HUES48 (cell line): ENCODE measurements around the gene BAD.
A peak's percentile ranks its signal among the peaks of the same experiment; 100 is the strongest.

ENCODE experiments used
- H3K27ac ChIP-seq: one replicate; pipeline ENCODE4 v1.7.0; 2013; ENCODE audit warnings: low read depth, low read length, inconsistent platforms
- H3K27me3 ChIP-seq: 2 replicates; pipeline ENCODE4 v1.6.1; 2013; ENCODE audit warnings: mild to moderate bottlenecking, low read length; ENCODE audit not compliant: control insufficient read depth, insufficient read depth
- H3K36me3 ChIP-seq: 2 replicates; pipeline ENCODE4 v1.6.1; 2013; ENCODE audit warnings: low read length; ENCODE audit not compliant: control insufficient read depth, insufficient read depth
- H3K4me1 ChIP-seq: 2 replicates; pipeline ENCODE4 v1.6.1; 2013; ENCODE audit warnings: mild to moderate bottlenecking, low read length; ENCODE audit not compliant: control insufficient read depth, insufficient read depth
- H3K4me3 ChIP-seq: 2 replicates; pipeline ENCODE4 v1.5.1; 2013; ENCODE audit warnings: mild to moderate bottlenecking, low read depth, low read length
- H3K9ac ChIP-seq: 2 replicates; pipeline ENCODE4 v1.6.1; 2013; ENCODE audit warnings: mild to moderate bottlenecking, low read depth, low read length, moderate library complexity
- H3K9me3 ChIP-seq: 2 replicates; pipeline ENCODE4 v1.6.1; 2013; ENCODE audit warnings: low read length; ENCODE audit not compliant: control insufficient read depth, insufficient read depth

BAD gene

DNA sequence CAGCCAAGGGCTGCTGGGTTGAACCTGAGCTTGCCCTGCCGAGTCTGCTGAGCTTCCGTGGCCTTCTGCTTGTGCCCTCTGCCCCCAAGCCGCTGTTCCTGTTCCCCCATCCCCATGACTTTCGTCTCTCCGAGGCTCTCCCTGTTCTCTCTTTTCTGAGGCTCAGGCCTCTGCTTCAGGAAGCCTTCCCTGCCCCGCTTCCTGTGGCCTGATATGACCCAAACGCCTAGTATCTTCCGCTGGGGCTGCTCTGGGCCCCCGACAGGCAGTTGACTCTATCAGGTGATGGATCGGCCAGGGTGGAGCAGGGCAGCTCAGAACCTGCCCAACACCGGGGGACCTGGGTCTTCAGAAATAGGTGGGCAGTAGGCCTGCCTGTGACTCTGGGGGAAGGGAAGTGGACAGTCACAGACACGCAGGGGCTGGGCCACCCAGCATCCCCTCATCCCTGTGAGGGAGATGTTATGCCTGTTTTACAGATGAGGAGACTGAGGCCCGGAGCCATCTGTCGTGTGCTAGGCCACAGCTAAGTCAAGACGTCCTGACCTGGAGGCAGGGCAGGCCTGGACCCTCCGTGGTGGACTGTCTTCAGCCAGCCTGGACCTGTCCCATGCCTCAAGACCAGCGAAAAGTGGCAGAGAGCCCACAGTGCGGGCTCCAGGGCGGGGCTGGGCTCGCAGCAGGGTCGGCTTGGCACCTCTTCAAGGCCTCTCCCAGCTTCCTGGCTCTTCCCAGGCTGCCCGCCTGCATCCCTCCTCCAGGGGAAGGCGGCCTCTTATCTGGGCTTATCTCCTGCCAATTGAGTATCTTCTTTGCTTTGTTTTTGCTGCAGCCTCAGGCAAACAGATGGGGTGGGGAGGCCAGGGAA, 16.2 kb downstream of the BAD start:
- Histone ChIP-seq H3K9me3 (no peaks in the 10 kb centered on the region), H3K4me3 (peak overlapping the region; percentile 94), H3K4me1 (peaks cover 12% of the 10 kb centered on the region), H3K27me3 (no peaks in the 10 kb centered on the region), H3K9ac (peak overlapping the region; percentile 50; the same call in 1 of the 2 replicates), H3K36me3 (peaks cover 41% of the 10 kb centered on the region), H3K27ac (peak overlapping the region; percentile 96)

DNA sequence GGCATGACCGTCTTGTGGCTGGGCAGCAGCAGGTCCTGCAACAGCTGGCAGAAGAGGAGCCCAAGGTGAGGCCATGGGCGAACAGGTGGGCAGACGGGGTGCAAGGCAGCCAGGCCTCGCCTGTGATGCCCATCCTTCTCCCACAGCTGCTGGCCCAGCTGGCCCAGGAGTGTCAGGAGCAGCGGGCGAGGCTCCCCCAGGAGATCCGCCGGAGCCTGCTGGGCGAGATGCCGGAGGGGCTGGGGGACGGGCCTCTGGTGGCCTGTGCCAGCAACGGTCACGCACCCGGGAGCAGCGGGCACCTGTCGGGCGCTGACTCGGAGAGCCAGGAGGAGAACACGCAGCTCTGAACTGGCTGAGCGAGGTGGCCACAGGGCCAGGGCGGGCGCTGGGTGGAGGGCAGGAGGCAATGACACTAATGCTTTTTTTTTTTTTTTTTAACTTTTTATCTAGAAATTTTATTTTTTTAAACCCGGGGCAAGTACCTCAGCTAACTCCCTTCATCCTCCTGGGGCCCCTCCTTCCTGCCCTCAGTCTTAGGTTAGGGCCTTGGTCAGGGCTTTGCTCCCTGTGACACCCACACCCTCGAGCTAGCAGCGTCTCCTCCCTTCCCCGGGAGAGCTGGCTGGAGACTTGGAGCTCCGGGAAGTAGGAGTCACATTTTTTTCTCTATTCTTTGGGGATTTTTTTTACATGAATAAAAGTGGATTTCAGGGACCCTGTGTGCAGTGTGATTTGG, 17.1 kb downstream of the BAD start:
- Histone ChIP-seq H3K4me3 (no peak overlapping the region), H3K27me3 (no peaks in the 10 kb centered on the region), H3K4me1 (peaks cover 12% of the 10 kb centered on the region), H3K9me3 (no peaks in the 10 kb centered on the region), H3K36me3 (peaks cover 50% of the 10 kb centered on the region), H3K9ac (no peak overlapping the region), H3K27ac (no peak overlapping the region)

DNA sequence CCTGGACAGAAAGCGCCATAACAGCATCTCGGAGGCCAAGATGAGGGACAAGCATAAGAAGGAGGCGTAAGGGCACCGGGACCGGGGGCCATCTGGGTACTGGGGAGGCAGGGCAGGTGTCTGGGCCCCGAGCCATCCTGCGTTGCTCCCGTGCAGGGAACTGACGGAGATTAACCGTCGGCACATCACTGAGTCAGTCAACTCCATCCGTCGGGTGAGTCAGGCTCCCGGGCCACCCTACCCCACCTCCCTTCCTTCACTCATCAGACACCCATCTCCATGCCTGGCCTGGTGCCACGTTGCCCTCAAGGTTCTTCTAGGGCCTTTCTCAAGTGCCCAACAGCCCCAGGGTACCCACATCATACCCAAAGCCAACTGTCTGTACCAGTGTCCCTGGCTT, 18.1 kb downstream of the BAD start:
- no peak overlapping the region for H3K27ac ChIP-seq
- no peak overlapping the region for H3K9ac ChIP-seq
- no peaks in the 10 kb centered on the region for H3K9me3 ChIP-seq
- H3K36me3 ChIP-seq = peaks cover 60% of the 10 kb centered on the region
- no peaks in the 10 kb centered on the region for H3K27me3 ChIP-seq
- no peak overlapping the region for H3K4me3 ChIP-seq
- peaks cover 8% of the 10 kb centered on the region for H3K4me1 ChIP-seq

DNA sequence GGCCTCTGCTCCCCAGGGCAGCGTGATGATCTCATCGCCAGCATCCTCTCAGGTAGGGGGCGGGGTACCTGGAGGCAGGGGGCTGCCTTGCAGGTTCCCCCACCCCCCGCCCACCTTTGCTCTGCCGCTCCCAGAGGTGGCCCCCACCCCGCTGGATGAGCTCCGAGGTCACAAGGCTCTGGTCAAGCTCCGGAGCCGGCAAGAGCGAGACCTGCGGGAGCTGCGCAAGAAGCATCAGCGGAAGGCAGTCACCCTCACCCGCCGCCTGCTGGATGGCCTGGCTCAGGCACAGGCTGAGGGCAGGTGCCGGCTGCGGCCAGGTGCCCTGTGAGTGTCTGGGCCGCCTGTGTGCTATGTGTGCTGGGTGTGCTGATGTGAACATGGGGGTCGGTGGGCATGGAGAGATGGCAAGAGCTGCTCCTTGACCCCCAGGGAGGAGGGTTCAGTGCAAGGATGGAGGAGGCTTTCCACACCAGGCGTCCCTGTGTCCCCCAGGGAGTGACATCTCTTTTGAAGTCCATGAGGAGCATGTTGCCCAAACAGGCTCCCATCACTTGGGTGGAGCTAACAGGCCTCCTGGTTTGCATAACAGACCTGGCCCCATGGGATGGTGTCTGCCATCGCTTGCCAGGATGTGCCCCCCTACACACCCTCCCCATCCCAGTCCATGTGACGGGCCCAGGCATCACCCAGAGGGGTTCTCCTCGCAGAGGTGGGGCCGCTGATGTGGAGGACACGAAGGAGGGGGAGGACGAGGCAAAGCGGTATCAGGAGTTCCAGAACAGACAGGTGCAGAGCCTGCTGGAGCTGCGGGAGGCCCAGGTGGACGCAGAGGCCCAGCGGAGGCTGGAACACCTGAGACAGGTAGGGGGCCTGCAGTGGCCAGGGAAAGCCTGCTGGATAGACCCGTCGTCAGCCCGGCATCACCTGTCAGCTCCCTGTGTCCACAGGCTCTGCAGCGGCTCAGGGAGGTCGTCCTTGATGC, 19.0 kb downstream of the BAD start:
- H3K27me3 ChIP-seq = no peaks in the 10 kb centered on the region
- H3K4me1 ChIP-seq = peaks cover 8% of the 10 kb centered on the region
- H3K36me3 ChIP-seq = peaks cover 68% of the 10 kb centered on the region
- no peak overlapping the region for H3K27ac ChIP-seq
- H3K4me3 ChIP-seq = no peak overlapping the region
- no peaks in the 10 kb centered on the region for H3K9me3 ChIP-seq
- no peak overlapping the region for H3K9ac ChIP-seq

DNA sequence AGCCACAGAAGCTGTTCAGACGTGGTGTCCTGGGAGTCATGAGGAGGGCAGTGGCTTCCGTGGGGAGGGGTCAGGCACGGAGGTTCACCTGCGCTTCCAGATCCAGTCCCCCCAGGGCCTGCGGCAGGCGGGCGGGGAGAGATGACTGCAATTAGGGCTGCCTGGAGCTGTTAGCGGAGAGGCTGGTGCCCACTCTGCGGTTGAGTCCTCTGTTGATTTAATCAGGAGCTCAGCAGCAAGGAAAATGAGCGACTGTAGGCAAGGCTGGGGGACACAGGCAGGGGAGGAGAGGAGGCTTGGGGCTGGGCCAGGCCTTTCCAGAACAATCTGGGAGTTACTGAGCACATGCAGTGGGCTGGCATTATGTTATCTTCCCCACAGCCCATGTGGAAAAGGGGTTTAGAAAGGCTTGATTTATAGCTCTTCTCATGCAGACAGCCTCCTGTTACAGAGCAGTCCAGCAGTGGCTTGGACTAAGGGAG, 20.1 kb downstream of the BAD start:
- Histone ChIP-seq H3K36me3 (peaks cover 78% of the 10 kb centered on the region), H3K9ac (no peak overlapping the region), H3K27ac (no peak overlapping the region), H3K9me3 (no peaks in the 10 kb centered on the region), H3K4me3 (no peak overlapping the region), H3K4me1 (peaks cover 8% of the 10 kb centered on the region), H3K27me3 (no peaks in the 10 kb centered on the region)

DNA sequence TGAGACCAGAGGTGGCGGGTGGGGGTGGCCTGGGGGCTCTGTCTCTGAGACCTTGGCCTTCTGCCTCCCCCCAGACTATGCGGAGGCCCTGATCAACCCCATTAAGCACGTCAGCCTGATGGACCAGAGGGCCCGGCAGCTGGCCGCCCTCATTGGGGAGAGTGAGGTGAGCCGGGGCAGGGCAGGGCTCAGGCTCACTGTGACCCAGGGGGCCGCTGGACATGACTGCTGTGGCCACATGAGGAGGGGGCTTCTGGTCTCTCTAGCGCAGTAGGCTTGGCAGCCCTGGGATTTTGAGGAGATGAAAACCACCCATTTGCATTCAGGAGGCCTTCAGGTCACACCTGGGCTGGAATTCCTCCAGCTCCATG, 20.5 kb downstream of the BAD start:
- H3K4me1 ChIP-seq = peaks cover 7% of the 10 kb centered on the region
- H3K9me3 ChIP-seq = no peaks in the 10 kb centered on the region
- H3K9ac ChIP-seq = no peak overlapping the region
- no peak overlapping the region for H3K27ac ChIP-seq
- H3K4me3 ChIP-seq = no peak overlapping the region
- H3K27me3 ChIP-seq = no peaks in the 10 kb centered on the region
- peaks cover 83% of the 10 kb centered on the region for H3K36me3 ChIP-seq

DNA sequence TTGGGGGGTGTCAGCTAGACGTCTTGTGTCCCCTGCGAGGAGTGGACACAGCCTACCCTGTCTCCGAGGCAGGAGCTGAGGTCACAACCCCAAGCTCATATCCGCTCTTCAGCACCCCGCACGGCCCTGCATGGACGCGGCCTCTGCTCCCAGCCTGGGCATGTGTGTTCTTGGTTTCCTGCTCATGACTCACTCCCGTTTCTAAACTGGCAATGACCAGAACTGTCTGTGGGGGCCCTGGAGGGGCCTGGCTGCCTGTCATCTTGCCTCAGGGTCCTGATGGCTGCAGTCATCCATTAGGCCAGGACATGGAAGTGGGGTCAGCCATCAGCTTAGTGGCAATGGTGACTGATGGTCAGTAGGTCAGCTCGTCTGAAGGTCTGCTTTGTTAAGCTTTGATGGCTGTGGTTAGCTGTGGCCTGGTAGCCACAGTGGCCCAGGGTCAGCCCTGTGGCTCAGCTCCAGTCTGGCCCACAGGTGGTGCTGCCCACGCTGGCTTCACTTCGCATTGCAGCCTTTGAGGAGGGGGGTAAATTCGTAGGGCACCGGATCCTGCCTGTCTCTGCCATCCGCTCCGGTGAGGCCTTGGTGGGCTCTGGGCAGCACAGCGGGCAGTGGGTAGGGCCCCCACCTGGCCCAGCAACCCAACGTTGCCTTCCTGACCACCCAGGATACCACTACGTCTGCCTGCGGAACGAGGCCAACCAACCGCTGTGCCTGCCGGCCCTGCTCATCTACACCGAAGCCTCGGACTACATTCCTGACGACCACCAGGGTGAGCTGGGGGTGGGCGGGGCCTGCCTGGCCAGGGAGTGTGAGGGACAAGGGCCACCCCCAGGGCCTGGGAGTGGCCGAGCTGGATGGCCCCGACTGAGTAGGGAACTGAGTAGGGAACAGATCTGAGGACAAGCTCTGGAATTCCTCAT, 21.2 kb downstream of the BAD start:
- no peak overlapping the region for H3K9ac ChIP-seq
- peaks cover under 1% of the 10 kb centered on the region for H3K4me1 ChIP-seq
- H3K36me3 ChIP-seq = peaks cover 85% of the 10 kb centered on the region
- H3K27me3 ChIP-seq = no peaks in the 10 kb centered on the region
- H3K27ac ChIP-seq = no peak overlapping the region
- H3K9me3 ChIP-seq = no peaks in the 10 kb centered on the region
- no peak overlapping the region for H3K4me3 ChIP-seq

DNA sequence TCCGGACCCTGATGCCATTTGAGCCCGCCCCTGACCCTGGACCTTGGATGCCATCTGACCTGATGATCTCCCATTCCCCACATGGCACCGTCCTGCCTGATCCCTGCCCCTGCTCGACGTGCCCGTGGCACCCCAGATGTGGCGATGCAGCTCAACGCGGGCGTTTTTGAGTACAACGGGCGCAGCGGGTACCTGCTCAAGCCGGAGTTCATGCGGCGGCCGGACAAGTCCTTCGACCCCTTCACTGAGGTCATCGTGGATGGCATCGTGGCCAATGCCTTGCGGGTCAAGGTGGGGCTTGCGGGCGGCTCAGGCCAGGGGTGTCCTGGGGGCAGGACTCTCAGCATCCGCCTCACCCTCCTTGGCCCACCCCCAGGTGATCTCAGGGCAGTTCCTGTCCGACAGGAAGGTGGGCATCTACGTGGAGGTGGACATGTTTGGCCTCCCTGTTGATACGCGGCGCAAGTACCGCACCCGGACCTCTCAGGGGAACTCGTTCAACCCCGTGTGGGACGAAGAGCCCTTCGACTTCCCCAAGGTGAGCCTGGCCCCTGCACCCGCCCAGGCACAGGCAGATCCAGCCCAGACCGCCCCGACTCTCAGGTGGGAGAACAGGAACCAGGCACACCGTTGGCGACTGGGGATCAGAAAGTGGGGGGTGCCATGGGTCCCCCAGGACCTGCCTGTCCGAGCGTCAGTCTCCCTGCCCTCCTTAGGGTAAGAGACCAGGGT, 22.0 kb downstream of the BAD start:
- Histone ChIP-seq H3K27me3 (no peaks in the 10 kb centered on the region), H3K27ac (no peak overlapping the region), H3K4me1 (no peaks in the 10 kb centered on the region), H3K36me3 (peaks cover 86% of the 10 kb centered on the region), H3K4me3 (no peak overlapping the region), H3K9me3 (no peaks in the 10 kb centered on the region), H3K9ac (no peak overlapping the region)

DNA sequence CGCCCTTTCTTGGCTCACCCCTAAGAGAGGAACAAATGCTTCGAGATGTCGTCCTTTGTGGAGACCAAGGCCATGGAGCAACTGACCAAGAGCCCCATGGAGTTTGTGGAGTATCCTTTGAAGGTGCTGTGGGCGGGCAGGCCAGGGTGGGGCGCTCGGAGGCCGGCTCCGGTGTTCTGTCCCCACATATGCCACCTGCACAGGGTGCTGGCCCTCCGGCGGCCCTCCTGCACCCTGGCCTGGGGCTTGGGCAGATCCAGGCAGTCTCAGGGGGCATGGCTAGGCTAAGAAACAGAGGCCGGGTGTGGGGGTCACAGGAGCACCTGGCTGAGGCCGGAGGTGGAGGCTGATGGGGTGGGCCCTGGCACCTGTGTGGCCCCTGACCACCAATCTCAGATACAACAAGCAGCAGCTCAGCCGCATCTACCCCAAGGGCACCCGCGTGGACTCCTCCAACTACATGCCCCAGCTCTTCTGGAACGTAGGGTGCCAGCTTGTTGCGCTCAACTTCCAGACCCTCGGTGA, 22.8 kb downstream of the BAD start:
- Histone ChIP-seq H3K4me1 (no peaks in the 10 kb centered on the region), H3K27ac (no peak overlapping the region), H3K9me3 (no peaks in the 10 kb centered on the region), H3K36me3 (peaks cover 92% of the 10 kb centered on the region), H3K9ac (no peak overlapping the region), H3K27me3 (no peaks in the 10 kb centered on the region), H3K4me3 (no peak overlapping the region)
